HEK293 (cell line): Measurements from ENCODE around the gene GDE1.

Experiments used
- CTCF ChIA-PET: fragments of 350-600 bp; formaldehyde crosslinking; extraction: SDS; loops from one replicate; lab custom pipeline; 2021; ENCODE audit warnings: antibody characterized with exemption; lab: Yijun Ruan, JAX
- POLR2A ChIA-PET: fragments of 300-600 bp; formaldehyde crosslinking; extraction: SDS; loops from one replicate; lab custom pipeline; 2020; ENCODE audit warnings: antibody characterized with exemption, inconsistent platforms; lab: Yijun Ruan, JAX
- H3K27ac ChIP-seq: fragments of 200-500 bp; sonication (Bioruptor generic); 2 replicates; pipeline ENCODE4 v1.5.1; 2014; ENCODE audit warnings: low read depth, low read length, control low read depth, inconsistent platforms; ENCODE audit errors: extremely low read depth
- H3K36me3 ChIP-seq, 2 experiments: fragments of 200-500 bp in 1 of 2; sonication (Bioruptor generic) in 1 of 2; 1 replicate in 1 of 2; 2 replicates in 1 of 2; pipeline ENCODE4 v1.5.1; 2014 to 2017; ENCODE audit warnings: inconsistent platforms in 2 of 2, low read length in 2 of 2; ENCODE audit not compliant: control insufficient read depth in 2 of 2, insufficient read depth in 1 of 2
- H3K4me1 ChIP-seq: fragments of 200-500 bp; sonication (Bioruptor generic); 2 replicates; pipeline ENCODE4 v1.5.1; 2014; ENCODE audit warnings: mild to moderate bottlenecking, low read length, inconsistent platforms; ENCODE audit not compliant: control insufficient read depth, insufficient read depth
- H3K4me3 ChIP-seq: 2 replicates; pipeline ENCODE4 v1.5.1; 2011; ENCODE audit warnings: low read depth, mild to moderate bottlenecking, control low read depth, low read length, moderate library complexity
- H3K9me3 ChIP-seq: fragments of 200-500 bp; sonication (Bioruptor generic); 2 replicates; pipeline ENCODE4 v1.5.1; 2014; ENCODE audit warnings: low read depth, low read length, inconsistent platforms; ENCODE audit not compliant: control insufficient read depth, insufficient read depth
- SCRT1 ChIP-seq: fragments of 450-650 bp; formaldehyde crosslinking; IDR thresholded peaks from 2 replicates; pipeline ENCODE4 v1.5.1; 2016; ENCODE audit warnings: missing biosample characterization, missing genetic modification characterization, borderline replicate concordance
- YY1 ChIP-seq: fragments of 450-650 bp; formaldehyde crosslinking; IDR thresholded peaks from 2 replicates; pipeline ENCODE4 v1.5.1; 2018; ENCODE audit warnings: missing biosample characterization, missing genetic modification characterization
- ZNF121 ChIP-seq: fragments of 450-650 bp; formaldehyde crosslinking; IDR thresholded peaks from 2 replicates; pipeline ENCODE4 v1.5.1; 2016; ENCODE audit warnings: missing biosample characterization, missing genetic modification characterization
- ZNF157 ChIP-seq: fragments of 450-650 bp; formaldehyde crosslinking; IDR thresholded peaks from 2 replicates; pipeline ENCODE4 v1.5.1; 2016; ENCODE audit warnings: missing biosample characterization, missing genetic modification characterization
- ZNF16 ChIP-seq: fragments of 450-650 bp; formaldehyde crosslinking; IDR thresholded peaks from 2 replicates; pipeline ENCODE4 v1.5.1; 2016; ENCODE audit warnings: low read depth, missing biosample characterization, missing genetic modification characterization
- ZNF169 ChIP-seq: fragments of 450-650 bp; formaldehyde crosslinking; IDR thresholded peaks from 2 replicates; pipeline ENCODE4 v1.5.1; 2016; ENCODE audit warnings: missing biosample characterization, missing genetic modification characterization
- ZNF280C ChIP-seq: fragments of 450-650 bp; formaldehyde crosslinking; IDR thresholded peaks from 2 replicates; pipeline ENCODE4 v1.5.1; 2016; ENCODE audit warnings: missing biosample characterization, missing genetic modification characterization
- ZNF362 ChIP-seq: fragments of 450-650 bp; formaldehyde crosslinking; IDR thresholded peaks from 2 replicates; pipeline ENCODE4 v1.5.1; 2016; ENCODE audit warnings: missing biosample characterization, missing genetic modification characterization
- ZNF473 ChIP-seq: fragments of 450-650 bp; formaldehyde crosslinking; IDR thresholded peaks from 2 replicates; pipeline ENCODE4 v1.5.1; 2017; ENCODE audit warnings: missing biosample characterization, missing genetic modification characterization
- ZNF48 ChIP-seq: fragments of 450-650 bp; formaldehyde crosslinking; IDR thresholded peaks from 2 replicates; pipeline ENCODE4 v1.5.1; 2016; ENCODE audit warnings: missing biosample characterization, missing genetic modification characterization
- ZNF692 ChIP-seq: fragments of 450-650 bp; formaldehyde crosslinking; IDR thresholded peaks from 2 replicates; pipeline ENCODE4 v1.5.1; 2016; ENCODE audit warnings: missing biosample characterization, missing genetic modification characterization
- ZSCAN16 ChIP-seq: fragments of 450-650 bp; formaldehyde crosslinking; IDR thresholded peaks from 2 replicates; pipeline ENCODE4 v1.5.1; 2016; ENCODE audit warnings: missing biosample characterization, missing genetic modification characterization
- ZXDB ChIP-seq: fragments of 450-650 bp; formaldehyde crosslinking; IDR thresholded peaks from 2 replicates; pipeline ENCODE4 v1.5.1; 2016; ENCODE audit warnings: missing biosample characterization, missing genetic modification characterization
- TF ChIP-seq, protein P1 (sequence below): fragments of 450-650 bp; formaldehyde crosslinking; IDR thresholded peaks from 2 replicates; pipeline ENCODE4 v1.5.1; 2017; ENCODE audit warnings: missing biosample characterization, missing genetic modification characterization
- TF ChIP-seq, protein P2 (sequence below): fragments of 450-650 bp; formaldehyde crosslinking; IDR thresholded peaks from 2 replicates; pipeline ENCODE4 v1.5.1; 2016; ENCODE audit warnings: missing biosample characterization, missing genetic modification characterization
- TF ChIP-seq, protein P3 (sequence below): fragments of 450-650 bp; formaldehyde crosslinking; conservative IDR thresholded peaks from 2 replicates; pipeline ENCODE4 v1.5.1; 2016; ENCODE audit warnings: low read depth, missing biosample characterization, missing genetic modification characterization
- TF ChIP-seq, protein P4 (sequence below): fragments of 450-650 bp; formaldehyde crosslinking; IDR thresholded peaks from 2 replicates; pipeline ENCODE4 v1.5.1; 2016; ENCODE audit warnings: missing biosample characterization, missing genetic modification characterization, borderline replicate concordance

Gene GDE1

DNA sequence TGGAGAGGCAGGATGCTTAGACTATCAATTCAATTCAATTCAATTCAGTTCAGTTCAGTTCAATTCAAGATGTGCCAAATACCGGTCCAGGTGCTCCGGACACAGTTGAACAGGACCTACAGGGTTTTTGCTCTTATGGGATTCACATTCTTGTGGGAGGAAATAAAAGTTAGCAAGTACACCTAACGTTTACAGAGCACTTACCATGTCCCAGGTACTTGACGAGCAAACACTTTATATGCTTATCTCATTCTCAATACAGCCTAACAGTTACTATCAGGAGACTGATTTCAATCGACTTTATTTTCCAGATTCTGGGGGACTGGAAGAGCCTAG, 467 bp upstream of the GDE1 start:
- ChIA-PET POLR2A (no interaction called here), CTCF (interaction anchor here (0.6 kb wide), 1 partner anchor 16 kb away, joined by 3 read pairs; no protein-coding TSS in a partner anchor)
- Histone ChIP-seq H3K4me3 (no peak overlapping the region), H3K4me1 (peaks cover 21% of the 10 kb centered on the region), H3K9me3 (no peaks in the 10 kb centered on the region), H3K27ac (no peak overlapping the region), H3K36me3 (peaks cover 0 to 3% of the 10 kb centered on the region in 2 experiments; a peak in 2 of 3 replicates)
- TF ChIP-seq, protein P1, sequence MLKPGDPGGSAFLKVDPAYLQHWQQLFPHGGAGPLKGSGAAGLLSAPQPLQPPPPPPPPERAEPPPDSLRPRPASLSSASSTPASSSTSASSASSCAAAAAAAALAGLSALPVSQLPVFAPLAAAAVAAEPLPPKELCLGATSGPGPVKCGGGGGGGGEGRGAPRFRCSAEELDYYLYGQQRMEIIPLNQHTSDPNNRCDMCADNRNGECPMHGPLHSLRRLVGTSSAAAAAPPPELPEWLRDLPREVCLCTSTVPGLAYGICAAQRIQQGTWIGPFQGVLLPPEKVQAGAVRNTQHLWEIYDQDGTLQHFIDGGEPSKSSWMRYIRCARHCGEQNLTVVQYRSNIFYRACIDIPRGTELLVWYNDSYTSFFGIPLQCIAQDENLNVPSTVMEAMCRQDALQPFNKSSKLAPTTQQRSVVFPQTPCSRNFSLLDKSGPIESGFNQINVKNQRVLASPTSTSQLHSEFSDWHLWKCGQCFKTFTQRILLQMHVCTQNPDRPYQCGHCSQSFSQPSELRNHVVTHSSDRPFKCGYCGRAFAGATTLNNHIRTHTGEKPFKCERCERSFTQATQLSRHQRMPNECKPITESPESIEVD = no peak
- TF ChIP-seq ZNF48 (no peak), ZSCAN16 (tag by site-specific recombination) (peak; percentile 86), ZNF16 (tag by site-specific recombination) (no peak)

DNA sequence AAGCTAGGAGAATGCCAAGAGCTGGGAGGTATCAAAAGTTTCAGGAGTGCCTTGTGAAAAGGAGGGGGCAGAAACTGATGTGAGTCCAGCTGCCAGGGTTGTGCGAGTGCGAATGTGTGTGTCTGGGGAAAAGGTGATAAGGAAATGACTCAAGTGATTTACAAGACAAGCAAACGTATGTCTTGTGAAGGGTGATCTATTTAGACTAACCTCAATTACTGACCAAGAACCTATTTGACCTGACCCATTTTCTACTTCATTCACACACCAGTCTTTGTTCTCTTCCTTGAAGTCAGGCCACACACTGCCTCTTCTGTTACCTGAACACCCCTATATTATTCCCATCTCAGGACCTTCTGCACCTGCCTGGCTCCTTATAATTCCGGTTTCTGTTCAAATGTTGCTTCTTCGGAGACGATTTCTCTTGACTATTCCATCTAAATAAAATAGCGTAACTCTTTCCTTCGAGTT, 1.0 kb downstream of the GDE1 start:
- ChIA-PET CTCF (interaction anchor here (0.6 to 0.7 kb wide), 3 partner anchors 434 to 732 kb away, joined by 3 to 5 read pairs (median 5); no protein-coding TSS in a partner anchor), POLR2A (interaction anchor here (0.6 to 1.5 kb wide), 2 partner anchors 33 to 34 kb away, joined by 3 to 8 read pairs; partner anchors contain the start of gene VPS35L)
- Histone ChIP-seq H3K27ac (peak overlapping the region; percentile 64; the same call in 1 of the 2 replicates), H3K36me3 (peaks cover 5 to 14% of the 10 kb centered on the region in 2 experiments; a peak in 2 of 3 replicates), H3K4me3 (peak overlapping the region; percentile 93), H3K4me1 (peaks cover 22% of the 10 kb centered on the region), H3K9me3 (no peaks in the 10 kb centered on the region)
- no peak for TF ChIP-seq SCRT1 (tag by site-specific recombination)
- TF ChIP-seq ZXDB (tag by site-specific recombination) = peak; percentile 68
- no peak for TF ChIP-seq ZNF280C (tag by site-specific recombination)
- no peak for TF ChIP-seq ZNF473 (tag by site-specific recombination)
- no peak for TF ChIP-seq ZNF362 (tag by site-specific recombination)
- no peak for TF ChIP-seq ZNF169
- peak; percentile 85 for TF ChIP-seq ZNF692
- no peak for TF ChIP-seq ZNF121 (tag by site-specific recombination)
- TF ChIP-seq, protein P2, sequence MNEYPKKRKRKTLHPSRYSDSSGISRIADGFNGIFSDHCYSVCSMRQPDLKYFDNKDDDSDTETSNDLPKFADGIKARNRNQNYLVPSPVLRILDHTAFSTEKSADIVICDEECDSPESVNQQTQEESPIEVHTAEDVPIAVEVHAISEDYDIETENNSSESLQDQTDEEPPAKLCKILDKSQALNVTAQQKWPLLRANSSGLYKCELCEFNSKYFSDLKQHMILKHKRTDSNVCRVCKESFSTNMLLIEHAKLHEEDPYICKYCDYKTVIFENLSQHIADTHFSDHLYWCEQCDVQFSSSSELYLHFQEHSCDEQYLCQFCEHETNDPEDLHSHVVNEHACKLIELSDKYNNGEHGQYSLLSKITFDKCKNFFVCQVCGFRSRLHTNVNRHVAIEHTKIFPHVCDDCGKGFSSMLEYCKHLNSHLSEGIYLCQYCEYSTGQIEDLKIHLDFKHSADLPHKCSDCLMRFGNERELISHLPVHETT (tag by site-specific recombination) = 0 out of 2 replicates have a peak, but pooled peaks have one; percentile 33
- TF ChIP-seq, protein P3, sequence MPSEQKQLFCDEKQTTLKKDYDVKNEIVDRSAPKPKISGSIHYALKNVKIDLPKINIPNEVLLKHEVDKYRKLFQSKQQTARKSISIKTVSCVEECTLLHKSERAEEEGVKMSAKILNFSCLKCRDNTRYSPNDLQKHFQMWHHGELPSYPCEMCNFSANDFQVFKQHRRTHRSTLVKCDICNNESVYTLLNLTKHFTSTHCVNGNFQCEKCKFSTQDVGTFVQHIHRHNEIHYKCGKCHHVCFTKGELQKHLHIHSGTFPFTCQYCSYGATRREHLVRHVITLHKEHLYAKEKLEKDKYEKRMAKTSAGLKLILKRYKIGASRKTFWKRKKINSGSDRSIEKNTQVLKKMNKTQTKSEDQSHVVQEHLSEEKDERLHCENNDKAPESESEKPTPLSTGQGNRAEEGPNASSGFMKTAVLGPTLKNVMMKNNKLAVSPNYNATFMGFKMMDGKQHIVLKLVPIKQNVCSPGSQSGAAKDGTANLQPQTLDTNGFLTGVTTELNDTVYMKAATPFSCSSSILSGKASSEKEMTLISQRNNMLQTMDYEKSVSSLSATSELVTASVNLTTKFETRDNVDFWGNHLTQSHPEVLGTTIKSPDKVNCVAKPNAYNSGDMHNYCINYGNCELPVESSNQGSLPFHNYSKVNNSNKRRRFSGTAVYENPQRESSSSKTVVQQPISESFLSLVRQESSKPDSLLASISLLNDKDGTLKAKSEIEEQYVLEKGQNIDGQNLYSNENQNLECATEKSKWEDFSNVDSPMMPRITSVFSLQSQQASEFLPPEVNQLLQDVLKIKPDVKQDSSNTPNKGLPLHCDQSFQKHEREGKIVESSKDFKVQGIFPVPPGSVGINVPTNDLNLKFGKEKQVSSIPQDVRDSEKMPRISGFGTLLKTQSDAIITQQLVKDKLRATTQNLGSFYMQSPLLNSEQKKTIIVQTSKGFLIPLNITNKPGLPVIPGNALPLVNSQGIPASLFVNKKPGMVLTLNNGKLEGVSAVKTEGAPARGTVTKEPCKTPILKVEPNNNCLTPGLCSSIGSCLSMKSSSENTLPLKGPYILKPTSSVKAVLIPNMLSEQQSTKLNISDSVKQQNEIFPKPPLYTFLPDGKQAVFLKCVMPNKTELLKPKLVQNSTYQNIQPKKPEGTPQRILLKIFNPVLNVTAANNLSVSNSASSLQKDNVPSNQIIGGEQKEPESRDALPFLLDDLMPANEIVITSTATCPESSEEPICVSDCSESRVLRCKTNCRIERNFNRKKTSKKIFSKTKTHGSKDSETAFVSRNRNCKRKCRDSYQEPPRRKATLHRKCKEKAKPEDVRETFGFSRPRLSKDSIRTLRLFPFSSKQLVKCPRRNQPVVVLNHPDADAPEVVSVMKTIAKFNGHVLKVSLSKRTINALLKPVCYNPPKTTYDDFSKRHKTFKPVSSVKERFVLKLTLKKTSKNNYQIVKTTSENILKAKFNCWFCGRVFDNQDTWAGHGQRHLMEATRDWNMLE (tag by site-specific recombination) = no peak
- TF ChIP-seq YY1 (tag by site-specific recombination) = no peak
- TF ChIP-seq, protein P4, sequence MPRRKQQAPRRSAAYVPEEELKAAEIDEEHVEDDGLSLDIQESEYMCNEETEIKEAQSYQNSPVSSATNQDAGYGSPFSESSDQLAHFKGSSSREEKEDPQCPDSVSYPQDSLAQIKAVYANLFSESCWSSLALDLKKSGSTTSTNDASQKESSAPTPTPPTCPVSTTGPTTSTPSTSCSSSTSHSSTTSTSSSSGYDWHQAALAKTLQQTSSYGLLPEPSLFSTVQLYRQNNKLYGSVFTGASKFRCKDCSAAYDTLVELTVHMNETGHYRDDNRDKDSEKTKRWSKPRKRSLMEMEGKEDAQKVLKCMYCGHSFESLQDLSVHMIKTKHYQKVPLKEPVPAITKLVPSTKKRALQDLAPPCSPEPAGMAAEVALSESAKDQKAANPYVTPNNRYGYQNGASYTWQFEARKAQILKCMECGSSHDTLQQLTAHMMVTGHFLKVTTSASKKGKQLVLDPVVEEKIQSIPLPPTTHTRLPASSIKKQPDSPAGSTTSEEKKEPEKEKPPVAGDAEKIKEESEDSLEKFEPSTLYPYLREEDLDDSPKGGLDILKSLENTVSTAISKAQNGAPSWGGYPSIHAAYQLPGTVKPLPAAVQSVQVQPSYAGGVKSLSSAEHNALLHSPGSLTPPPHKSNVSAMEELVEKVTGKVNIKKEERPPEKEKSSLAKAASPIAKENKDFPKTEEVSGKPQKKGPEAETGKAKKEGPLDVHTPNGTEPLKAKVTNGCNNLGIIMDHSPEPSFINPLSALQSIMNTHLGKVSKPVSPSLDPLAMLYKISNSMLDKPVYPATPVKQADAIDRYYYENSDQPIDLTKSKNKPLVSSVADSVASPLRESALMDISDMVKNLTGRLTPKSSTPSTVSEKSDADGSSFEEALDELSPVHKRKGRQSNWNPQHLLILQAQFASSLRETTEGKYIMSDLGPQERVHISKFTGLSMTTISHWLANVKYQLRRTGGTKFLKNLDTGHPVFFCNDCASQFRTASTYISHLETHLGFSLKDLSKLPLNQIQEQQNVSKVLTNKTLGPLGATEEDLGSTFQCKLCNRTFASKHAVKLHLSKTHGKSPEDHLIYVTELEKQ (tag by site-specific recombination) = peak; percentile 48; the same call in 1 of the 2 replicates
- TF ChIP-seq ZNF157 (tag by site-specific recombination) = no peak
